ENCODE data around the gene BTBD6. TPM values are rescaled to one million over a fixed set of nuclear protein-coding genes. Genes with fewer than 3 reads are reported as not detected.

Gene BTBD6
- total RNA-seq, 1 experiment from 2014 or later: 9.0 TPM

DNA sequence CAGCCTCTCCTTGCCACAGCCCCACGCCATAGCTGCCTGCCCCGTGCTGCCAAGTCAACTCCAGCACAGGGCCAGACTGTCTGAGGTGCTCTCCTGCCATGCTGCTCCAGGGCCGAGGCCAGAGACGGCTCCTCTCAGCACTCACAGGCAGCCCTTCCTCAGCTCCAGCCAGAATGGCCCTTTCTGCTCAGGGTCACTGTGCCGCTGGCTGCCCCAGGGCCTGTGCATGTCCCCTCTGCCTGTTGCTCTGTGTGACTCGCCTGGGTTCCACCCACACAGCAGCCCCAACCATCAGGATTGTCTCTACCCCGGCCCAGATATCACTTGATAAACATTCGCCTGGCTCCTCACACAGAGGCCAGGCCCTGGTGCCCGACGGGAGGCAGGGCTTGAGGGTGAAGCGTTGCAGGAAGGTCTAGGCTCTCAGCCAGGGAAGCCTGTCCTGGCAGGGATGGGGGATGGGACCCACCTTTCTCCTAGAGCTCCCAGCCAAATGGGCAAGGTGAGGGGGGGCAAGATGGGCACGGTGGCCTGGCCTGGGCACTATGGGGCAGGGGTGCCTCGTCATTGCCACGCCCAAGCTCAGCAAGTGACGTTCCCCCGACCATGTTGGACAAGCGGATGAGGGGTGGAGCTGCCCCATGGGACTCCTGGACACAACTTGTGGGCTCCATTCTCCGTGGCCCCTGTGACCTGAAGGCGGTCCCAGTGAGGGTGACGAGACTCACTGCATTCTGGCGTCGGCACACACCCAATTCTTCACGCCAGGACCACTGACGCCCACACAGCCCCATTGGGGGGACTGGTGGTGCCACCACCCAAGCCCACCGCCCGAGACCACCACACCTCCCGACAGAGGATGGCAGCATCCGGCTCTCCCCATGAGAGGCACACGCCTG is 27.4 kb upstream of the BTBD6 start:
- no peak overlapping the region for H3K4me2 ChIP-seq
- no peak overlapping the region for H2AFZ ChIP-seq
- ChIA-PET POLR2A (ENCODE audit: unreplicated experiment) (no interaction called here), CTCF (no interaction called here)
- no peaks in the 10 kb centered on the region; the same call in 1 of the 2 replicates for H3K36me3 ChIP-seq (ENCODE audit: low read depth)
- no peaks in the 10 kb centered on the region for H4K20me1 ChIP-seq (ENCODE audit: insufficient read depth)
- no peaks in the 10 kb centered on the region for H3K9me3 ChIP-seq (ENCODE audit: insufficient read depth, low read depth)
- H3K27me3 ChIP-seq (ENCODE audit: insufficient read depth, low read depth): no peaks in the 10 kb centered on the region
- H3K79me2 ChIP-seq (ENCODE audit: low read depth): no peaks in the 10 kb centered on the region; the same call in 1 of the 2 replicates
- DNase-seq: no peak
- H3K4me1 ChIP-seq (replicated peaks; ENCODE audit: insufficient read depth): peaks cover 7% of the 10 kb centered on the region; the same call in 1 of the 2 replicates
- H3K4me3 ChIP-seq: no peak overlapping the region
- BruUV-seq (replicated peaks): no TSS peak
- H3K9me2 ChIP-seq (ENCODE audit: insufficient read depth): no peaks in the 10 kb centered on the region
- no peak overlapping the region for H3K27ac ChIP-seq
- H3F3A ChIP-seq (ENCODE audit: insufficient read depth, low read depth): no peaks in the 10 kb centered on the region
- no peak for TF ChIP-seq EZH2 (IDR thresholded peaks at IDR 0.05; ENCODE audit: low read depth)
- TF ChIP-seq, protein P1, sequence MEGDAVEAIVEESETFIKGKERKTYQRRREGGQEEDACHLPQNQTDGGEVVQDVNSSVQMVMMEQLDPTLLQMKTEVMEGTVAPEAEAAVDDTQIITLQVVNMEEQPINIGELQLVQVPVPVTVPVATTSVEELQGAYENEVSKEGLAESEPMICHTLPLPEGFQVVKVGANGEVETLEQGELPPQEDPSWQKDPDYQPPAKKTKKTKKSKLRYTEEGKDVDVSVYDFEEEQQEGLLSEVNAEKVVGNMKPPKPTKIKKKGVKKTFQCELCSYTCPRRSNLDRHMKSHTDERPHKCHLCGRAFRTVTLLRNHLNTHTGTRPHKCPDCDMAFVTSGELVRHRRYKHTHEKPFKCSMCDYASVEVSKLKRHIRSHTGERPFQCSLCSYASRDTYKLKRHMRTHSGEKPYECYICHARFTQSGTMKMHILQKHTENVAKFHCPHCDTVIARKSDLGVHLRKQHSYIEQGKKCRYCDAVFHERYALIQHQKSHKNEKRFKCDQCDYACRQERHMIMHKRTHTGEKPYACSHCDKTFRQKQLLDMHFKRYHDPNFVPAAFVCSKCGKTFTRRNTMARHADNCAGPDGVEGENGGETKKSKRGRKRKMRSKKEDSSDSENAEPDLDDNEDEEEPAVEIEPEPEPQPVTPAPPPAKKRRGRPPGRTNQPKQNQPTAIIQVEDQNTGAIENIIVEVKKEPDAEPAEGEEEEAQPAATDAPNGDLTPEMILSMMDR (conservative IDR thresholded peaks at IDR 0.05): no peak
- intact Hi-C loops (cut with micrococcal nuclease; ENCODE audit: unreplicated experiment): no loop called here

DNA sequence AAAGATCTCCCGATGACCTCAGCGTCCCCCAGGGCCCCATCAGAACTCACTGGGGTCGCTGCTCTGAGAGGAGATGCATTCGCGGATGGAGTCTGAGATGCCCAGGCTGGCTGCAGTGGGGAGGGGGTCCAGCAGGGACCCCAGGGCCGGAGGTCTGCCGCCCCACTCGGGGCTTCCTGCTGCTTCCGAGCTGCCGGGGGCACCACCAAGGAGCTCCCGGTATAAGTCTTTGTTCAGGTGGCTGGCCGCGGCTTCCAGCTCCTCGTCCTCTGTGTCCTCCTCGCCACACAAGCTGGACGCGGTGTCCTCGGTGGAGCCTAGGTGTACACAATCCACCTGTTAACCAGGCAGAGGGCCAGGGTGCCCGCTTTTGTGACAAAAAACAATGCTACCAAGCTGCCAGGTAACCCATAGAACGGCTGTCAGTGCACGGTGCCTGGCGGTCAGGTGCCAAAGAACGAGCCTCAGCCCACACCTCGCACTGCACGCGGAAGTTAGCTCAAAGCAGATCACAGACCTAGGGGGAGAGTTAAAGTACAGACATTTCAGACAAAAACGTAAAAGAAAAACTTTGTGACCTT is 26.6 kb upstream of the BTBD6 start:
- Histone ChIP-seq H3K27me3 (ENCODE audit: insufficient read depth, low read depth) (no peaks in the 10 kb centered on the region), H3K9me3 (ENCODE audit: insufficient read depth, low read depth) (no peaks in the 10 kb centered on the region), H2AFZ (no peak overlapping the region), H3K79me2 (ENCODE audit: low read depth) (no peaks in the 10 kb centered on the region; the same call in 1 of the 2 replicates), H3F3A (ENCODE audit: insufficient read depth, low read depth) (no peaks in the 10 kb centered on the region), H3K4me1 (replicated peaks; ENCODE audit: insufficient read depth) (peaks cover 7% of the 10 kb centered on the region; the same call in 1 of the 2 replicates), H3K36me3 (ENCODE audit: low read depth) (no peaks in the 10 kb centered on the region; the same call in 1 of the 2 replicates), H3K4me2 (no peak overlapping the region), H3K4me3 (no peak overlapping the region), H3K27ac (no peak overlapping the region), H4K20me1 (ENCODE audit: insufficient read depth) (no peaks in the 10 kb centered on the region), H3K9me2 (ENCODE audit: insufficient read depth) (no peaks in the 10 kb centered on the region)
- ChIA-PET POLR2A (ENCODE audit: unreplicated experiment) (no interaction called here), CTCF (no interaction called here)
- no TSS peak for BruUV-seq (replicated peaks)
- TF ChIP-seq, protein P1 (conservative IDR thresholded peaks at IDR 0.05): no peak
- TF ChIP-seq EZH2 (IDR thresholded peaks at IDR 0.05; ENCODE audit: low read depth): no peak
- intact Hi-C loops (cut with micrococcal nuclease; ENCODE audit: unreplicated experiment): no loop called here
- DNase-seq: no peak

DNA sequence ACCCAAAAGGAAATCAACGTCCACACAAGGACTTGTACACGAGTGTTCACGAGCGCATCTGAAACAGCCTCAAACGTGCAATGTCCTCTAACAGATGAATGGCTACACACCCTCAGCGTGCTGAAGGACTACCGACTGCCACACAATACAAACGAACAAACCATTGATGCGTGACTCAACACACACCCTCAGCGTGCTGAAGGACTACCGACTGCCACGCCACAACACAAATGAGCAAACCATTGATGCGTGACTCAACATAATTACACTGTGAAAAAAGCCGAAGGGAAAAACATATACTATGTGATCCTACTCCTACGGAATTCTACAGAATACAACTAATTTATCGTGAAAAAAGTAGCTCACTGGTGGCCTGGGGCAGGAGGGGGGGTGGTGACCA is 25.1 kb upstream of the BTBD6 start:
- no peak overlapping the region for H2AFZ ChIP-seq
- no peaks in the 10 kb centered on the region for H3K27me3 ChIP-seq (ENCODE audit: insufficient read depth, low read depth)
- no peaks in the 10 kb centered on the region for H3K9me3 ChIP-seq (ENCODE audit: insufficient read depth, low read depth)
- ChIA-PET POLR2A (ENCODE audit: unreplicated experiment) (no interaction called here), CTCF (no interaction called here)
- H4K20me1 ChIP-seq (ENCODE audit: insufficient read depth): no peaks in the 10 kb centered on the region
- TF ChIP-seq EZH2 (IDR thresholded peaks at IDR 0.05; ENCODE audit: low read depth): no peak
- TF ChIP-seq, protein P1 (conservative IDR thresholded peaks at IDR 0.05): no peak
- no peak overlapping the region for H3K4me2 ChIP-seq
- DNase-seq: no peak
- H3K79me2 ChIP-seq (ENCODE audit: low read depth): no peaks in the 10 kb centered on the region; the same call in 1 of the 2 replicates
- BruUV-seq (replicated peaks): no TSS peak
- no peaks in the 10 kb centered on the region for H3K9me2 ChIP-seq (ENCODE audit: insufficient read depth)
- H3K36me3 ChIP-seq (ENCODE audit: low read depth): no peaks in the 10 kb centered on the region; the same call in 1 of the 2 replicates
- no peaks in the 10 kb centered on the region for H3F3A ChIP-seq (ENCODE audit: insufficient read depth, low read depth)
- intact Hi-C loops (cut with micrococcal nuclease; ENCODE audit: unreplicated experiment): no loop called here
- H3K27ac ChIP-seq: no peak overlapping the region
- peaks cover 7% of the 10 kb centered on the region; the same call in 1 of the 2 replicates for H3K4me1 ChIP-seq (replicated peaks; ENCODE audit: insufficient read depth)
- no peak overlapping the region for H3K4me3 ChIP-seq
